Measurements from ENCODE around the gene MVD. TPM values are rescaled to one million over a fixed set of nuclear protein-coding genes. Genes with fewer than 3 reads are reported as not detected.

MVD gene
- total RNA-seq, 1 donor = 111 TPM

- H3K4me3 ChIP-seq (ENCODE audit: low read depth, low read length) = no peak overlapping the region
- TF ChIP-seq CTCF (IDR thresholded peaks at IDR 0.05; ENCODE audit: insufficient read depth, low read depth, low read length) = no peak
- no peak for DNase-seq (ENCODE audit: low read depth)
Observed at GRCh38 chr16:88630941-88631340, 31.9 kb downstream of the MVD start.

GRCh38 chr16:88630433-88630832, 32.5 kb downstream of the MVD start:
- no peak for DNase-seq (ENCODE audit: low read depth)
- TF ChIP-seq CTCF (IDR thresholded peaks at IDR 0.05; ENCODE audit: insufficient read depth, low read depth, low read length) = no peak
- no peak overlapping the region for H3K4me3 ChIP-seq (ENCODE audit: low read depth, low read length)

GRCh38 chr16:88629835-88630234, 33.1 kb downstream of the MVD start:
- DNase-seq (ENCODE audit: low read depth) = no peak
- H3K4me3 ChIP-seq (ENCODE audit: low read depth, low read length) = no peak overlapping the region
- TF ChIP-seq CTCF (IDR thresholded peaks at IDR 0.05; ENCODE audit: insufficient read depth, low read depth, low read length) = no peak

GRCh38 chr16:88628512-88628974, 34.3 kb downstream of the MVD start:
- TF ChIP-seq CTCF (IDR thresholded peaks at IDR 0.05; ENCODE audit: insufficient read depth, low read depth, low read length) = peak; percentile 48
- H3K4me3 ChIP-seq (ENCODE audit: low read depth, low read length) = no peak overlapping the region
- DNase-seq (ENCODE audit: low read depth) = peak; percentile 27

GRCh38 chr16:88627531-88628411, 35.1 kb downstream of the MVD start:
- no peak overlapping the region for H3K4me3 ChIP-seq (ENCODE audit: low read depth, low read length)
- no peak for TF ChIP-seq CTCF (IDR thresholded peaks at IDR 0.05; ENCODE audit: insufficient read depth, low read depth, low read length)
- no peak for DNase-seq (ENCODE audit: low read depth)

GRCh38 chr16:88626646-88627045, 36.2 kb downstream of the MVD start:
- DNase-seq (ENCODE audit: low read depth) = no peak
- no peak for TF ChIP-seq CTCF (IDR thresholded peaks at IDR 0.05; ENCODE audit: insufficient read depth, low read depth, low read length)
- no peak overlapping the region for H3K4me3 ChIP-seq (ENCODE audit: low read depth, low read length)

All from fibroblast of villous mesenchyme (primary cell).